IPS-NIHi11 (cell line): ENCODE measurements around the gene PAX7.
A peak's percentile ranks its signal among the peaks of the same experiment; 100 is the strongest.
"Not testable (repeated sequence)": the region's sequence is repeated elsewhere in the genome, so short reads cannot be mapped to it uniquely, and the experiment has no call there.

Experiments used
- DNase-seq: peaks from one replicate; pipeline ENCODE4 v3.0.0; 2012; ENCODE audit warnings: mixed read lengths, low spot score

Gene PAX7

GRCh38 chr1:18661404-18662285 lies 31.0 kb downstream of the PAX7 start:
- no peak for DNase-seq

- no peak for DNase-seq
These were observed 31.6 kb downstream of the PAX7 start for GRCh38 chr1:18662286-18662639.

- DNase-seq: no peak
These were observed 35.8 kb downstream of the PAX7 start for GRCh38 chr1:18666317-18666920.

GRCh38 chr1:18667333-18667732 lies 36.7 kb downstream of the PAX7 start:
- DNase-seq: no peak

GRCh38 chr1:18668046-18668445 lies 37.4 kb downstream of the PAX7 start:
- no peak for DNase-seq

GRCh38 chr1:18668750-18669404 lies 38.2 kb downstream of the PAX7 start:
- DNase-seq: no peak

GRCh38 chr1:18670121-18670867 lies 39.6 kb downstream of the PAX7 start:
- DNase-seq: no peak

GRCh38 chr1:18670868-18671225 lies 40.2 kb downstream of the PAX7 start:
- DNase-seq: no peak

GRCh38 chr1:18673976-18674375 lies 43.3 kb downstream of the PAX7 start:
- no peak for DNase-seq

GRCh38 chr1:18676332-18676781 lies 45.7 kb downstream of the PAX7 start:
- DNase-seq: peak; percentile 41

GRCh38 chr1:18681423-18681835 lies 50.8 kb downstream of the PAX7 start:
- peak; percentile 82 for DNase-seq

GRCh38 chr1:18682375-18682774 lies 51.7 kb downstream of the PAX7 start:
- DNase-seq: no peak

- DNase-seq: no peak
These were observed 53.7 kb downstream of the PAX7 start for GRCh38 chr1:18684303-18684702.

- no peak for DNase-seq
These were observed 55.9 kb downstream of the PAX7 start for GRCh38 chr1:18686540-18686939.

- DNase-seq: no peak
These were observed 56.6 kb downstream of the PAX7 start for GRCh38 chr1:18687273-18687672.

GRCh38 chr1:18691648-18692047 lies 61.0 kb downstream of the PAX7 start:
- no peak for DNase-seq

GRCh38 chr1:18693256-18694098 lies 62.8 kb downstream of the PAX7 start:
- peak; percentile 82 for DNase-seq

GRCh38 chr1:18694289-18694688 lies 63.6 kb downstream of the PAX7 start:
- not testable (repeated sequence) for DNase-seq

- no peak for DNase-seq
These were observed 66.9 kb downstream of the PAX7 start for GRCh38 chr1:18697541-18697940.

- no peak for DNase-seq
These were observed 69.9 kb downstream of the PAX7 start for GRCh38 chr1:18700530-18700929.

- no peak for DNase-seq
These were observed 70.5 kb downstream of the PAX7 start for GRCh38 chr1:18701183-18701582.
